H1 (cell line): ENCODE results near the gene ANKRD13B. TPM values are rescaled to one million over a fixed set of nuclear protein-coding genes. Genes with fewer than 3 reads are reported as not detected.

Experiments
- CTCF ChIA-PET: fragments of 300-600 bp; sonication (Branson Sonifier 250); formaldehyde crosslinking; loops from one replicate; lab custom pipeline; 2021; ENCODE audit not compliant: partially characterized antibody; lab: Charles Lee
- POLR2A ChIA-PET: fragments of 300-600 bp; sonication (Branson Sonifier 250); formaldehyde crosslinking; loops from one replicate; lab custom pipeline; 2021; ENCODE audit warnings: inconsistent platforms; ENCODE audit not compliant: partially characterized antibody; lab: Charles Lee
- DNase-seq, 2 experiments: peaks; one replicate each; pipeline versions ENCODE4 v3.0.0 to v3.0.0-alpha.2; 2010 to 2022; ENCODE audit warnings: low spot score in 2 of 2, low read depth in 1 of 2, mixed read lengths in 1 of 2
- FAIRE-seq: peaks from 2 replicates; lab custom pipeline; 2011; peaks lifted over from hg19 to GRCh38; lab: Jason Lieb, UNC
- H2AFZ ChIP-seq: 2 replicates; pipeline ENCODE4 v1.8.1; 2012; ENCODE audit warnings: low read length, inconsistent platforms
- H2AK5ac ChIP-seq: 2 replicates; pipeline ENCODE4 v1.6.1; 2013; ENCODE audit warnings: low read depth, low read length
- H2BK120ac ChIP-seq: replicated peaks from 2 replicates; pipeline ENCODE3; 2013; ENCODE audit warnings: low read depth, low read length, inconsistent platforms
- H2BK12ac ChIP-seq: 2 replicates; pipeline ENCODE4 v1.6.1; 2013; ENCODE audit warnings: low read depth, low read length
- H2BK15ac ChIP-seq: 2 replicates; pipeline ENCODE4 v1.6.1; 2013; ENCODE audit warnings: low read length
- H2BK20ac ChIP-seq: 2 replicates; pipeline ENCODE4 v1.6.1; 2013; ENCODE audit warnings: low read length
- H2BK5ac ChIP-seq: 2 replicates; pipeline ENCODE4 v1.6.1; 2013; ENCODE audit warnings: low read depth, low read length
- H3K14ac ChIP-seq: 2 replicates; pipeline ENCODE4 v1.6.1; 2013; ENCODE audit warnings: inconsistent platforms; ENCODE audit not compliant: insufficient read length
- H3K18ac ChIP-seq: 2 replicates; pipeline ENCODE4 v1.6.1; 2013; ENCODE audit warnings: low read length; ENCODE audit errors: extremely low read depth
- H3K23ac ChIP-seq: 2 replicates; pipeline ENCODE4 v1.6.1; 2013; ENCODE audit warnings: inconsistent platforms; ENCODE audit not compliant: insufficient read length
- H3K23me2 ChIP-seq: 2 replicates; pipeline ENCODE4 v1.6.1; 2013; ENCODE audit warnings: low read depth, low read length
- H3K27ac ChIP-seq: 2 replicates; pipeline ENCODE4 v1.6.1; 2011; ENCODE audit warnings: low read depth, low read length, inconsistent platforms
- H3K27me3 ChIP-seq, 4 experiments: replicated peaks in 1 of 4; 1 replicate in 1 of 4; 2 replicates in 3 of 4; pipeline versions ENCODE4 v1.6.1 to v1.8.1; 2011 to 2013; ENCODE audit warnings: low read length in 3 of 4, mild to moderate bottlenecking in 3 of 4, inconsistent platforms in 2 of 4, mixed read lengths in 2 of 4, moderate library complexity in 1 of 4; ENCODE audit not compliant: control insufficient read depth in 3 of 4, insufficient read depth in 3 of 4; ENCODE audit errors: extremely low read depth in 1 of 4
- H3K36me3 ChIP-seq, 4 experiments: 2 replicates each; pipeline versions ENCODE4 v1.6.1 to v1.8.1; 2011 to 2013; ENCODE audit warnings: mild to moderate bottlenecking in 4 of 4, low read length in 3 of 4, moderate library complexity in 2 of 4, control low read depth in 1 of 4, inconsistent platforms in 1 of 4; ENCODE audit not compliant: insufficient read depth in 4 of 4, control insufficient read depth in 2 of 4
- H3K4ac ChIP-seq: replicated peaks from 2 replicates; pipeline ENCODE3; 2013; ENCODE audit warnings: low read length, low read depth, mixed read lengths, inconsistent platforms; ENCODE audit not compliant: insufficient read length
- H3K4me1 ChIP-seq, 4 experiments: replicated peaks in 1 of 4; 1 replicate in 1 of 4; 2 replicates in 3 of 4; pipeline versions ENCODE4 v1.6.1 to v1.8.1; 2011 to 2013; ENCODE audit warnings: low read length in 3 of 4, inconsistent platforms in 2 of 4, mixed read lengths in 1 of 4; ENCODE audit not compliant: insufficient read depth in 4 of 4, control insufficient read depth in 3 of 4
- H3K4me2 ChIP-seq, 2 experiments: 2 replicates each; pipeline versions ENCODE4 v1.6.1 to v1.8.1; 2011 to 2013; ENCODE audit warnings: low read depth in 2 of 2, low read length in 2 of 2, control low read depth in 1 of 2, inconsistent platforms in 1 of 2, mild to moderate bottlenecking in 1 of 2; ENCODE audit not compliant: insufficient read depth in 1 of 2
- H3K4me3 ChIP-seq, 4 experiments: fragments of 200-600, 300-600 bp in 1 of 4; sonication (generic), shearing (Covaris generic), sonication (Bioruptor Twin) in 1 of 4; 2 replicates each; pipeline versions ENCODE4 v1.5.1 to v1.8.1; 2011 to 2016; ENCODE audit warnings: low read length in 4 of 4, low read depth in 3 of 4, control low read depth in 2 of 4, inconsistent platforms in 2 of 4, mild to moderate bottlenecking in 2 of 4, mixed read lengths in 1 of 4, moderate library complexity in 1 of 4; ENCODE audit not compliant: insufficient read depth in 2 of 4; ENCODE audit errors: extremely low read depth in 1 of 4
- H3K56ac ChIP-seq: replicated peaks from 2 replicates; pipeline ENCODE3; 2013; ENCODE audit warnings: low read depth, mild to moderate bottlenecking, mixed read lengths, low read length, inconsistent platforms; ENCODE audit not compliant: insufficient read length
- H3K79me1 ChIP-seq: 2 replicates; pipeline ENCODE4 v1.6.1; 2013; ENCODE audit warnings: low read depth, low read length, control low read depth
- H3K79me2 ChIP-seq, 2 experiments: 2 replicates each; pipeline versions ENCODE4 v1.6.1 to v1.8.1; 2012 to 2013; ENCODE audit warnings: low read length in 2 of 2, mild to moderate bottlenecking in 2 of 2, inconsistent platforms in 1 of 2; ENCODE audit not compliant: insufficient read depth in 2 of 2, control insufficient read depth in 1 of 2
- H3K9ac ChIP-seq, 4 experiments: replicated peaks in 1 of 4; 1 replicate in 1 of 4; 2 replicates in 3 of 4; pipeline versions ENCODE4 v1.6.1 to v1.8.1; 2011 to 2013; ENCODE audit warnings: low read depth in 3 of 4, low read length in 3 of 4, control low read depth in 2 of 4, mild to moderate bottlenecking in 2 of 4, moderate library complexity in 2 of 4, inconsistent platforms in 1 of 4; ENCODE audit errors: extremely low read depth in 1 of 4
- H3K9me3 ChIP-seq, 2 experiments: 2 replicates each; pipeline versions ENCODE4 v1.6.1 to v1.8.1; 2012 to 2013; ENCODE audit warnings: mild to moderate bottlenecking in 2 of 2, moderate library complexity in 2 of 2, control low read depth in 1 of 2, inconsistent platforms in 1 of 2, low read depth in 1 of 2, low read length in 1 of 2, mixed read lengths in 1 of 2; ENCODE audit not compliant: insufficient read depth in 2 of 2
- H4K20me1 ChIP-seq, 2 experiments: replicated peaks in 1 of 2; 2 replicates each; pipeline versions ENCODE3 to v1.8.1; 2011 to 2013; ENCODE audit warnings: inconsistent platforms in 2 of 2, low read length in 2 of 2, mild to moderate bottlenecking in 1 of 2; ENCODE audit not compliant: insufficient read depth in 2 of 2, control insufficient read depth in 1 of 2
- H4K5ac ChIP-seq: 2 replicates; pipeline ENCODE4 v1.6.1; 2013; ENCODE audit warnings: low read length, low read depth, mixed read lengths, inconsistent platforms; ENCODE audit not compliant: insufficient read length
- H4K8ac ChIP-seq: 2 replicates; pipeline ENCODE4 v1.8.0; 2013; ENCODE audit warnings: mild to moderate bottlenecking, moderate library complexity, low read length, inconsistent platforms; ENCODE audit not compliant: insufficient read depth; ENCODE audit errors: extremely low read depth
- H4K91ac ChIP-seq: replicated peaks from 2 replicates; pipeline ENCODE3; 2013; ENCODE audit warnings: low read length, mixed read lengths, inconsistent platforms; ENCODE audit not compliant: insufficient read length
- ATF2 ChIP-seq: IDR thresholded peaks from 2 replicates; pipeline ENCODE4 v1.6.1; 2012; ENCODE audit warnings: low read length, inconsistent platforms
- BACH1 ChIP-seq: IDR thresholded peaks from 2 replicates; pipeline ENCODE4 v1.6.1; 2012; ENCODE audit warnings: low read length, improper control_type of control experiment
- CBX8 ChIP-seq: fragments of 300-800, 300-1000 bp; sonication (generic); IDR thresholded peaks from 2 replicates; pipeline ENCODE4 v1.7.1; 2016; ENCODE audit warnings: low read depth, low read length, borderline replicate concordance
- CEBPB ChIP-seq: IDR thresholded peaks from 2 replicates; pipeline ENCODE4 v1.6.1; 2012; ENCODE audit warnings: low read depth, low read length
- EP300 ChIP-seq, 2 experiments: IDR thresholded peaks; 1 replicate in 1 of 2; 2 replicates in 1 of 2; pipeline ENCODE4 v1.6.1; 2011 to 2012; ENCODE audit warnings: low read depth in 2 of 2, low read length in 2 of 2, mild to moderate bottlenecking in 2 of 2, borderline replicate concordance in 1 of 2, inconsistent platforms in 1 of 2, moderate library complexity in 1 of 2
- GTF2F1 ChIP-seq: IDR thresholded peaks from 2 replicates; pipeline ENCODE4 v1.6.1; 2012; ENCODE audit warnings: low read depth, low read length, improper control_type of control experiment, borderline replicate concordance
- MAFK ChIP-seq: IDR thresholded peaks from 2 replicates; pipeline ENCODE4 v1.6.1; 2012; ENCODE audit warnings: low read depth, mild to moderate bottlenecking, improper control_type of control experiment, low read length
- NRF1 ChIP-seq: IDR thresholded peaks from 2 replicates; pipeline ENCODE4 v1.6.1; 2011; ENCODE audit warnings: mild to moderate bottlenecking, low read depth, low read length, improper control_type of control experiment
- POLR2AphosphoS5 ChIP-seq: IDR thresholded peaks from 2 replicates; pipeline ENCODE4 v1.6.1; 2011; ENCODE audit warnings: low read depth, low read length
- RBBP5 ChIP-seq: IDR thresholded peaks from 2 replicates; pipeline ENCODE4 v1.7.1; 2012; ENCODE audit warnings: low read depth, mild to moderate bottlenecking, inconsistent platforms, low read length, moderate library complexity, borderline replicate concordance
- SP1 ChIP-seq: IDR thresholded peaks from 2 replicates; pipeline ENCODE4 v1.6.1; 2011; ENCODE audit warnings: low read depth, low read length
- TBP ChIP-seq: IDR thresholded peaks from 2 replicates; pipeline ENCODE4 v1.6.1; 2011; ENCODE audit warnings: low read depth, low read length, improper control_type of control experiment
- WGBS, 2 experiments: shearing (Covaris generic) in 1 of 2; methylation state at CpG; one replicate each; pipeline versions ENCODE4 v1.1.6 to v1.1.7; 2013 to 2015; ENCODE audit warnings: low lambda C conversion rate in 2 of 2, mixed read lengths in 2 of 2, inconsistent platforms in 1 of 2, low coverage in 1 of 2, missing lambda C conversion rate in 1 of 2; ENCODE audit not compliant: insufficient replicate concordance in 2 of 2, insufficient coverage in 1 of 2, insufficient read length in 1 of 2; ENCODE audit errors: extremely low coverage in 1 of 2, missing lambda C conversion rate in 1 of 2; 5-methylcytosine and 5-hydroxymethylcytosine counted together
- polyA plus RNA-seq, 7 experiments: library from polyadenylated mRNA; depleted of rRNA in 3 of 7; stranded (reverse) in 5 of 7; unstranded in 2 of 7; fragments of >200 nt in 5 of 7; fragments of 200-250 nt in 2 of 7; gene quantifications; 1 replicate in 5 of 7; 2 replicates in 1 of 7; 4 replicates in 1 of 7; pipeline versions ENCODE4 v1.2.1 to v1.2.3, GENCODE V29; 2011 to 2013; ENCODE audit warnings: missing spikeins in 2 of 7, mixed read lengths in 2 of 7
- total RNA-seq: library from RNA; stranded (reverse); fragmentation: NEBNext Ultra II Directional; extraction: Animal tissue kit (Norgen Biotek cat#: 25700); gene quantifications from 2 replicates; pipeline ENCODE4 v1.2.1, GENCODE V29; 2021

Gene ANKRD13B
- total and polyA plus RNA-seq, 2 of the 8 experiments (the other 6 are each of a cell fraction or from before 2014, with no cell fraction given): 16.4 to 48.5 TPM

DNA sequence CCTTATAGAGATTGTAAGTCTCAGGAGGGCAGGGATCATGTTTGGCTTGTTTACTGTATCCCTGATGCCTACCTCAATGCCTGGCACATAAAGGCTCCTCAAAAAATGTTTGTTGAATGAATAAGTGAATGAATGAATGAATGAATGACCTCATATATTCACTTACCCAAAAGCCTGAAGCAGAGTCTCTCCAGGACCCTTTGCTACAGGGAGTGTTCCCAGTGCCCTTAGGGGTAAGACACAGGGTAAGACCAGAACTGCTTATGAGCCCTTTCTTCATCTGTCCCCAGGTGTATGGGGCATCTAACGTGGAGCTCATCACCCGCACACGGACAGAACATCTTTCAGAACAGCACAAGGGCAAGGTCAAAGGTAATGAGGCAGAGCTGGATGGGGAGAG, 17.5 kb downstream of the ANKRD13B start:
- no peak overlapping the region for H2AK5ac ChIP-seq
- peaks cover 2% of the 10 kb centered on the region; the same call in 1 of the 2 replicates for H3K79me1 ChIP-seq
- H2BK5ac ChIP-seq: no peak overlapping the region
- no peak overlapping the region for H4K5ac ChIP-seq
- no peak overlapping the region for H3K18ac ChIP-seq
- H2AFZ ChIP-seq: no peak overlapping the region
- ChIA-PET CTCF (interaction anchor here (1.0 to 9.5 kb wide), 4 partner anchors 8 to 37 kb away, joined by 3 to 95 read pairs (median 3); partner anchors contain the start of gene ANKRD13B), POLR2A (no interaction called here)
- no peaks in the 10 kb centered on the region for H3K79me2 ChIP-seq
- H3K36me3 ChIP-seq: peaks cover 0 to 7% (median 0%) of the 10 kb centered on the region in 4 experiments; a peak in 1 of 8 replicates
- no peak overlapping the region for H2BK20ac ChIP-seq
- H3K27ac ChIP-seq: no peak overlapping the region
- H3K4me3 ChIP-seq: no peak overlapping the region
- H3K27me3 ChIP-seq: peaks cover 1 to 20% (median 14%) of the 10 kb centered on the region in 4 experiments; a peak in 5 of 7 replicates
- H3K14ac ChIP-seq: no peak overlapping the region
- H3K23ac ChIP-seq: no peak overlapping the region
- no peak overlapping the region for H2BK120ac ChIP-seq
- H3K23me2 ChIP-seq: peaks cover 2% of the 10 kb centered on the region
- no peak overlapping the region for H3K56ac ChIP-seq
- no peak for DNase-seq
- H3K4ac ChIP-seq: no peak overlapping the region
- no peak overlapping the region for H2BK15ac ChIP-seq
- WGBS, 2 experiments: 100% methylated on average over 3 of the region's 3 CpGs; no CpG with 5 or more reads in 1 of the 2 experiments
- H4K20me1 ChIP-seq: peaks cover 0 to 5% of the 10 kb centered on the region in 2 experiments
- peaks cover 0 to 11% of the 10 kb centered on the region in 2 experiments; a peak in 1 of 4 replicates for H3K9me3 ChIP-seq
- no peak overlapping the region for H4K8ac ChIP-seq
- H3K4me2 ChIP-seq: no peak overlapping the region
- H2BK12ac ChIP-seq: no peak overlapping the region
- H4K91ac ChIP-seq: no peak overlapping the region
- H3K4me1 ChIP-seq: peaks cover 5 to 19% (median 12%) of the 10 kb centered on the region in 4 experiments
- no peak overlapping the region for H3K9ac ChIP-seq
- FAIRE-seq: no peak
- TF ChIP-seq TBP (no peak), BACH1 (no peak), EP300 (IDR thresholded peaks at IDR 0.05; ENCODE audit: borderline replicate concordance in 1 of 2, low read depth in 2 of 2, low read length in 2 of 2) (no peak), SP1 (no peak), ATF2 (no peak), NRF1 (no peak), CEBPB (no peak), GTF2F1 (no peak), RBBP5 (no peak), CBX8 (no peak), MAFK (no peak), POLR2AphosphoS5 (no peak)
